H1 (cell line): ENCODE results near the gene SOX6. TPM values are rescaled to one million over a fixed set of nuclear protein-coding genes. Genes with fewer than 3 reads are reported as not detected.

Source experiments
- CTCF ChIA-PET: fragments of 300-600 bp; sonication (Branson Sonifier 250); formaldehyde crosslinking; loops from one replicate; lab custom pipeline; 2021; ENCODE audit not compliant: partially characterized antibody; lab: Charles Lee
- POLR2A ChIA-PET: fragments of 300-600 bp; sonication (Branson Sonifier 250); formaldehyde crosslinking; loops from one replicate; lab custom pipeline; 2021; ENCODE audit warnings: inconsistent platforms; ENCODE audit not compliant: partially characterized antibody; lab: Charles Lee
- DNase-seq, 2 experiments: peaks; one replicate each; pipeline versions ENCODE4 v3.0.0 to v3.0.0-alpha.2; 2010 to 2022; ENCODE audit warnings: low spot score in 2 of 2, low read depth in 1 of 2, mixed read lengths in 1 of 2
- FAIRE-seq: peaks from 2 replicates; lab custom pipeline; 2011; peaks lifted over from hg19 to GRCh38; lab: Jason Lieb, UNC
- H2AFZ ChIP-seq: 2 replicates; pipeline ENCODE4 v1.8.1; 2012; ENCODE audit warnings: low read length, inconsistent platforms
- H2AK5ac ChIP-seq: 2 replicates; pipeline ENCODE4 v1.6.1; 2013; ENCODE audit warnings: low read depth, low read length
- H2BK120ac ChIP-seq: replicated peaks from 2 replicates; pipeline ENCODE3; 2013; ENCODE audit warnings: low read depth, low read length, inconsistent platforms
- H2BK12ac ChIP-seq: 2 replicates; pipeline ENCODE4 v1.6.1; 2013; ENCODE audit warnings: low read depth, low read length
- H2BK15ac ChIP-seq: 2 replicates; pipeline ENCODE4 v1.6.1; 2013; ENCODE audit warnings: low read length
- H2BK20ac ChIP-seq: 2 replicates; pipeline ENCODE4 v1.6.1; 2013; ENCODE audit warnings: low read length
- H2BK5ac ChIP-seq: 2 replicates; pipeline ENCODE4 v1.6.1; 2013; ENCODE audit warnings: low read depth, low read length
- H3K14ac ChIP-seq: 2 replicates; pipeline ENCODE4 v1.6.1; 2013; ENCODE audit warnings: inconsistent platforms; ENCODE audit not compliant: insufficient read length
- H3K18ac ChIP-seq: 2 replicates; pipeline ENCODE4 v1.6.1; 2013; ENCODE audit warnings: low read length; ENCODE audit errors: extremely low read depth
- H3K23ac ChIP-seq: 2 replicates; pipeline ENCODE4 v1.6.1; 2013; ENCODE audit warnings: inconsistent platforms; ENCODE audit not compliant: insufficient read length
- H3K23me2 ChIP-seq: 2 replicates; pipeline ENCODE4 v1.6.1; 2013; ENCODE audit warnings: low read depth, low read length
- H3K27ac ChIP-seq: 2 replicates; pipeline ENCODE4 v1.6.1; 2011; ENCODE audit warnings: low read depth, low read length, inconsistent platforms
- H3K27me3 ChIP-seq, 4 experiments: replicated peaks in 1 of 4; 1 replicate in 1 of 4; 2 replicates in 3 of 4; pipeline versions ENCODE4 v1.6.1 to v1.8.1; 2011 to 2013; ENCODE audit warnings: low read length in 3 of 4, mild to moderate bottlenecking in 3 of 4, inconsistent platforms in 2 of 4, mixed read lengths in 2 of 4, moderate library complexity in 1 of 4; ENCODE audit not compliant: control insufficient read depth in 3 of 4, insufficient read depth in 3 of 4; ENCODE audit errors: extremely low read depth in 1 of 4
- H3K36me3 ChIP-seq, 4 experiments: 2 replicates each; pipeline versions ENCODE4 v1.6.1 to v1.8.1; 2011 to 2013; ENCODE audit warnings: mild to moderate bottlenecking in 4 of 4, low read length in 3 of 4, moderate library complexity in 2 of 4, control low read depth in 1 of 4, inconsistent platforms in 1 of 4; ENCODE audit not compliant: insufficient read depth in 4 of 4, control insufficient read depth in 2 of 4
- H3K4ac ChIP-seq: replicated peaks from 2 replicates; pipeline ENCODE3; 2013; ENCODE audit warnings: low read length, low read depth, mixed read lengths, inconsistent platforms; ENCODE audit not compliant: insufficient read length
- H3K4me1 ChIP-seq, 4 experiments: replicated peaks in 1 of 4; 1 replicate in 1 of 4; 2 replicates in 3 of 4; pipeline versions ENCODE4 v1.6.1 to v1.8.1; 2011 to 2013; ENCODE audit warnings: low read length in 3 of 4, inconsistent platforms in 2 of 4, mixed read lengths in 1 of 4; ENCODE audit not compliant: insufficient read depth in 4 of 4, control insufficient read depth in 3 of 4
- H3K4me2 ChIP-seq, 2 experiments: 2 replicates each; pipeline versions ENCODE4 v1.6.1 to v1.8.1; 2011 to 2013; ENCODE audit warnings: low read depth in 2 of 2, low read length in 2 of 2, control low read depth in 1 of 2, inconsistent platforms in 1 of 2, mild to moderate bottlenecking in 1 of 2; ENCODE audit not compliant: insufficient read depth in 1 of 2
- H3K4me3 ChIP-seq, 4 experiments: fragments of 200-600, 300-600 bp in 1 of 4; sonication (generic), shearing (Covaris generic), sonication (Bioruptor Twin) in 1 of 4; 2 replicates each; pipeline versions ENCODE4 v1.5.1 to v1.8.1; 2011 to 2016; ENCODE audit warnings: low read length in 4 of 4, low read depth in 3 of 4, control low read depth in 2 of 4, inconsistent platforms in 2 of 4, mild to moderate bottlenecking in 2 of 4, mixed read lengths in 1 of 4, moderate library complexity in 1 of 4; ENCODE audit not compliant: insufficient read depth in 2 of 4; ENCODE audit errors: extremely low read depth in 1 of 4
- H3K56ac ChIP-seq: replicated peaks from 2 replicates; pipeline ENCODE3; 2013; ENCODE audit warnings: low read depth, mild to moderate bottlenecking, mixed read lengths, low read length, inconsistent platforms; ENCODE audit not compliant: insufficient read length
- H3K79me1 ChIP-seq: 2 replicates; pipeline ENCODE4 v1.6.1; 2013; ENCODE audit warnings: low read depth, low read length, control low read depth
- H3K79me2 ChIP-seq, 2 experiments: 2 replicates each; pipeline versions ENCODE4 v1.6.1 to v1.8.1; 2012 to 2013; ENCODE audit warnings: low read length in 2 of 2, mild to moderate bottlenecking in 2 of 2, inconsistent platforms in 1 of 2; ENCODE audit not compliant: insufficient read depth in 2 of 2, control insufficient read depth in 1 of 2
- H3K9ac ChIP-seq, 4 experiments: replicated peaks in 1 of 4; 1 replicate in 1 of 4; 2 replicates in 3 of 4; pipeline versions ENCODE4 v1.6.1 to v1.8.1; 2011 to 2013; ENCODE audit warnings: low read depth in 3 of 4, low read length in 3 of 4, control low read depth in 2 of 4, mild to moderate bottlenecking in 2 of 4, moderate library complexity in 2 of 4, inconsistent platforms in 1 of 4; ENCODE audit errors: extremely low read depth in 1 of 4
- H3K9me3 ChIP-seq, 2 experiments: 2 replicates each; pipeline versions ENCODE4 v1.6.1 to v1.8.1; 2012 to 2013; ENCODE audit warnings: mild to moderate bottlenecking in 2 of 2, moderate library complexity in 2 of 2, control low read depth in 1 of 2, inconsistent platforms in 1 of 2, low read depth in 1 of 2, low read length in 1 of 2, mixed read lengths in 1 of 2; ENCODE audit not compliant: insufficient read depth in 2 of 2
- H4K20me1 ChIP-seq, 2 experiments: replicated peaks in 1 of 2; 2 replicates each; pipeline versions ENCODE3 to v1.8.1; 2011 to 2013; ENCODE audit warnings: inconsistent platforms in 2 of 2, low read length in 2 of 2, mild to moderate bottlenecking in 1 of 2; ENCODE audit not compliant: insufficient read depth in 2 of 2, control insufficient read depth in 1 of 2
- H4K5ac ChIP-seq: 2 replicates; pipeline ENCODE4 v1.6.1; 2013; ENCODE audit warnings: low read length, low read depth, mixed read lengths, inconsistent platforms; ENCODE audit not compliant: insufficient read length
- H4K8ac ChIP-seq: 2 replicates; pipeline ENCODE4 v1.8.0; 2013; ENCODE audit warnings: mild to moderate bottlenecking, moderate library complexity, low read length, inconsistent platforms; ENCODE audit not compliant: insufficient read depth; ENCODE audit errors: extremely low read depth
- H4K91ac ChIP-seq: replicated peaks from 2 replicates; pipeline ENCODE3; 2013; ENCODE audit warnings: low read length, mixed read lengths, inconsistent platforms; ENCODE audit not compliant: insufficient read length
- NANOG ChIP-seq: IDR thresholded peaks from 2 replicates; pipeline ENCODE4 v1.6.1; 2011; ENCODE audit warnings: low read length, low read depth, mild to moderate bottlenecking, inconsistent platforms; ENCODE audit not compliant: insufficient read depth, poor library complexity, severe bottlenecking
- PHF8 ChIP-seq: fragments of 200-600 bp; sonication (generic); conservative IDR thresholded peaks from 2 replicates; pipeline ENCODE4 v1.7.1; 2012; ENCODE audit warnings: low read depth, mild to moderate bottlenecking, inconsistent platforms, low read length, moderate library complexity
- SP4 ChIP-seq: IDR thresholded peaks from 2 replicates; pipeline ENCODE4 v1.6.1; 2012; ENCODE audit warnings: low read length, inconsistent platforms
- TBP ChIP-seq: IDR thresholded peaks from 2 replicates; pipeline ENCODE4 v1.6.1; 2011; ENCODE audit warnings: low read depth, low read length, improper control_type of control experiment
- TCF12 ChIP-seq: IDR thresholded peaks from 2 replicates; pipeline ENCODE4 v1.6.1; 2011; ENCODE audit warnings: low read depth, mild to moderate bottlenecking, low read length
- WGBS, 2 experiments: shearing (Covaris generic) in 1 of 2; methylation state at CpG; one replicate each; pipeline versions ENCODE4 v1.1.6 to v1.1.7; 2013 to 2015; ENCODE audit warnings: low lambda C conversion rate in 2 of 2, mixed read lengths in 2 of 2, inconsistent platforms in 1 of 2, low coverage in 1 of 2, missing lambda C conversion rate in 1 of 2; ENCODE audit not compliant: insufficient replicate concordance in 2 of 2, insufficient coverage in 1 of 2, insufficient read length in 1 of 2; ENCODE audit errors: extremely low coverage in 1 of 2, missing lambda C conversion rate in 1 of 2; 5-methylcytosine and 5-hydroxymethylcytosine counted together
- polyA plus RNA-seq, 7 experiments: library from polyadenylated mRNA; depleted of rRNA in 3 of 7; stranded (reverse) in 5 of 7; unstranded in 2 of 7; fragments of >200 nt in 5 of 7; fragments of 200-250 nt in 2 of 7; gene quantifications; 1 replicate in 5 of 7; 2 replicates in 1 of 7; 4 replicates in 1 of 7; pipeline versions ENCODE4 v1.2.1 to v1.2.3, GENCODE V29; 2011 to 2013; ENCODE audit warnings: missing spikeins in 2 of 7, mixed read lengths in 2 of 7
- total RNA-seq: library from RNA; stranded (reverse); fragmentation: NEBNext Ultra II Directional; extraction: Animal tissue kit (Norgen Biotek cat#: 25700); gene quantifications from 2 replicates; pipeline ENCODE4 v1.2.1, GENCODE V29; 2021

SOX6 gene
- total and polyA plus RNA-seq, 2 of the 8 experiments (the other 6 are each of a cell fraction or from before 2014, with no cell fraction given): 0.09 TPM; not detected in 1

DNA sequence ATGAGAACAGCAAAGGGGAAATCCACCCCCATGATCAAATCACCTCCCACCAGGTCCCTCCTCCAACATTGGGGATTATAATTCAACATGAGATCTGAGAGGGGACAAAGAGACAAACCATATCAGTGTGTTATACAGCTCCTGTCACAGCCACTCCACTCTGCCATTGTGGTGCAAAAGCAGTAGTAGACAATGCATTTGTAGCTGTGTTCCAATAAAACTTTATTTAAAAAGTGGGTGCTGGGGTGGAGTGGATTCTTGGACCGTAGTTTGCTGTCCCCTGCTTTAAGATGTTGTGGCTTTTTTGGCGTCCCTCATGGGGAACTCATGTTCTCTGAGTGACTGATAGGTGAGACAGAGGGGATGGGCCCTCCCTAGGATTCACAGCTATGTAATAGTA is 399.1 kb downstream of the SOX6 start:
- Histone ChIP-seq H3K4ac (no peak overlapping the region), H3K36me3 (no peaks in the 10 kb centered on the region), H4K20me1 (no peaks in the 10 kb centered on the region), H4K5ac (no peak overlapping the region), H3K4me3 (no peak overlapping the region), H4K8ac (no peak overlapping the region), H2BK120ac (no peak overlapping the region), H3K79me1 (no peaks in the 10 kb centered on the region), H2BK5ac (no peak overlapping the region), H2BK12ac (no peak overlapping the region), H3K4me1 (no peaks in the 10 kb centered on the region), H3K27me3 (no peaks in the 10 kb centered on the region), H3K23me2 (no peaks in the 10 kb centered on the region), H3K23ac (no peak overlapping the region), H3K14ac (no peak overlapping the region), H3K9ac (no peak overlapping the region), H3K27ac (no peak overlapping the region), H4K91ac (no peak overlapping the region), H3K4me2 (no peak overlapping the region), H2AFZ (no peak overlapping the region), H2BK15ac (no peak overlapping the region), H3K56ac (no peak overlapping the region), H3K79me2 (no peaks in the 10 kb centered on the region), H2AK5ac (no peak overlapping the region), H2BK20ac (no peak overlapping the region), H3K18ac (no peak overlapping the region), H3K9me3 (no peaks in the 10 kb centered on the region)
- DNase-seq (no peak), FAIRE-seq (no peak)
- WGBS, 2 experiments: 89% methylated on average over 2 of the region's 2 CpGs; no CpG with 5 or more reads in 1 of the 2 experiments
- POLR2A ChIA-PET: no interaction called here
- CTCF ChIA-PET: interaction anchor here (2.5 kb wide), 1 partner anchor 11 kb away, joined by 6 read pairs; no protein-coding TSS in a partner anchor
- no peak for TF ChIP-seq SP4
- no peak for TF ChIP-seq NANOG
- no peak for TF ChIP-seq TCF12
- no peak for TF ChIP-seq PHF8
- TF ChIP-seq TBP: no peak
